Transverse colon (tissue), 4 donors: Measurements from ENCODE around the gene FZD1. TPM values are rescaled to one million over a fixed set of nuclear protein-coding genes. Genes with fewer than 3 reads are reported as not detected.

Experiments
- DNase-seq: peaks from one replicate; pipeline ENCODE4 v3.0.0-alpha.2; 2019
- H3K27ac ChIP-seq, 4 donors: fragments of 200-600 bp; sonication (generic); 2 replicates each; pipeline ENCODE4 v1.5.1; 2016 to 2018; ENCODE audit warnings: inconsistent platforms in 4 of 4
- H3K27me3 ChIP-seq: fragments of 200-600 bp; sonication (generic); 2 replicates; pipeline ENCODE4 v1.5.1; 2017; ENCODE audit warnings: inconsistent platforms
- H3K36me3 ChIP-seq, 4 donors: fragments of 200-600 bp; sonication (generic); 2 replicates each; pipeline ENCODE4 v1.5.1; 2017 to 2019; ENCODE audit warnings: inconsistent platforms in 4 of 4
- H3K4me1 ChIP-seq, 4 donors: fragments of 200-600 bp; sonication (generic); 2 replicates each; pipeline ENCODE4 v1.5.1; 2017 to 2020; ENCODE audit warnings: inconsistent platforms in 4 of 4
- H3K4me3 ChIP-seq, 4 donors: fragments of 200-600 bp; sonication (generic); 1 replicate in 1 of 4; 2 replicates in 3 of 4; pipeline versions ENCODE4 v1.5.1 to v1.6.1; 2017 to 2019; ENCODE audit warnings: inconsistent platforms in 4 of 4
- H3K9me3 ChIP-seq, 2 donors: fragments of 200-600 bp; sonication (generic); 2 replicates each; pipeline ENCODE4 v1.5.1; 2017 to 2019; ENCODE audit warnings: inconsistent platforms in 2 of 2
- EP300 ChIP-seq: sonication (generic); formaldehyde crosslinking; IDR thresholded peaks from one replicate; pipeline ENCODE4 v1.6.1; 2017; ENCODE audit warnings: antibody characterized with exemption, low read depth
- POLR2A ChIP-seq: fragments of 450-650 bp; IDR thresholded peaks from one replicate; pipeline ENCODE4 v1.6.1; 2016; ENCODE audit warnings: antibody characterized with exemption, mild to moderate bottlenecking, moderate library complexity
- POLR2AphosphoS5 ChIP-seq, 3 donors: sonication (generic); formaldehyde crosslinking; IDR thresholded peaks; one replicate each; pipeline ENCODE4 v1.6.1; 2016; ENCODE audit warnings: antibody characterized with exemption in 3 of 3
- WGBS, 2 donors: methylation state at CpG; one replicate each; pipeline ENCODE4 v1.1.5; 2018; ENCODE audit warnings: low coverage in 1 of 2; 5-methylcytosine and 5-hydroxymethylcytosine counted together
- in situ Hi-C, 4 donors: fragments of 200-750 bp; cut with MboI; loops; one replicate each; pipeline versions ENCODE4 v1.15.0 to v1.15.1; 2017; ENCODE audit warnings: low sequenced_read_pairs in 3 of 4, low pct_ligation_motif_present in 1 of 4, low pct_unique_long_range_greater_than_20kb in 1 of 4
- intact Hi-C: fragments of 100-400 bp; cut with DNase I; formaldehyde crosslinking; loops from one replicate; pipeline ENCODE4 v1.15.1; 2023; ENCODE audit warnings: low total_unique reads
- total RNA-seq, 4 donors: library from RNA; depleted of rRNA; stranded (reverse); fragments of >200 nt; gene quantifications; one replicate each; pipeline ENCODE4 v1.1.0, GENCODE V29; 2016
- TF ChIP-seq, protein P1 (sequence below), 5 experiments: fragments of 200-600 bp in 3 of 5; fragments of 450-650 bp in 2 of 5; sonication (generic) in 3 of 5; IDR thresholded peaks; 1 replicate in 2 of 5; 2 replicates in 3 of 5; pipeline ENCODE4 v1.5.1; 2016 to 2017; ENCODE audit warnings: antibody characterized with exemption in 5 of 5, inconsistent platforms in 3 of 5, mild to moderate bottlenecking in 2 of 5, moderate library complexity in 1 of 5

FZD1 gene
- total RNA-seq, 4 donors from 2014 or later = 5.6 to 9.6 (median 8.1) TPM

DNA sequence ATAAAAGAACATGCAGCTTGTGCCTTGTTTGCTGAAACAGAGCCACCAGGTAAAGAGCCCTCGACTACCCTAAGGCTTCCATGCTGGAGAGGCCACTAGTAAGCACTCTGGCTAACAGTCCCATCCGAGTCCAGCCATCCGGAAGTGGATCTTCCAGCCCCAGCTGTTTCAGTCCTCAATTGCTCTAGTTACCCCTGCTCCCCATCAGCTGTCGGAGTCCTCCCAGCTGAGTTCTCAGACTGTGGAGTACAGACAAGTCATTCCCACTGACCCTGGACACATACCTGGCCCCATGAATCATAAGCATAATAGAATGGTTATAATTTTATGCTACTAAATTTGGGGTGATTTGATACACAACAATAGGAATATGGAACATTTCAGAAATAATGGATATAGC lies 13.5 kb upstream of the FZD1 start:
- Histone ChIP-seq H3K4me3 (no peak overlapping the region), H3K27me3 (no peaks in the 10 kb centered on the region), H3K27ac (no peak overlapping the region), H3K36me3 (no peaks in the 10 kb centered on the region), H3K9me3 (no peaks in the 10 kb centered on the region), H3K4me1 (no peaks in the 10 kb centered on the region)
- 88% methylated on average over 4 of the region's 4 CpGs; no CpG with 5 or more reads in 1 of the 2 donors for WGBS, 2 donors
- in situ Hi-C loops (no loop called here), intact Hi-C loops (loop anchor here (10.0 kb wide), 1 partner anchor 1496 kb away; no protein-coding TSS in a partner anchor)
- no peak for DNase-seq
- TF ChIP-seq, protein P1, sequence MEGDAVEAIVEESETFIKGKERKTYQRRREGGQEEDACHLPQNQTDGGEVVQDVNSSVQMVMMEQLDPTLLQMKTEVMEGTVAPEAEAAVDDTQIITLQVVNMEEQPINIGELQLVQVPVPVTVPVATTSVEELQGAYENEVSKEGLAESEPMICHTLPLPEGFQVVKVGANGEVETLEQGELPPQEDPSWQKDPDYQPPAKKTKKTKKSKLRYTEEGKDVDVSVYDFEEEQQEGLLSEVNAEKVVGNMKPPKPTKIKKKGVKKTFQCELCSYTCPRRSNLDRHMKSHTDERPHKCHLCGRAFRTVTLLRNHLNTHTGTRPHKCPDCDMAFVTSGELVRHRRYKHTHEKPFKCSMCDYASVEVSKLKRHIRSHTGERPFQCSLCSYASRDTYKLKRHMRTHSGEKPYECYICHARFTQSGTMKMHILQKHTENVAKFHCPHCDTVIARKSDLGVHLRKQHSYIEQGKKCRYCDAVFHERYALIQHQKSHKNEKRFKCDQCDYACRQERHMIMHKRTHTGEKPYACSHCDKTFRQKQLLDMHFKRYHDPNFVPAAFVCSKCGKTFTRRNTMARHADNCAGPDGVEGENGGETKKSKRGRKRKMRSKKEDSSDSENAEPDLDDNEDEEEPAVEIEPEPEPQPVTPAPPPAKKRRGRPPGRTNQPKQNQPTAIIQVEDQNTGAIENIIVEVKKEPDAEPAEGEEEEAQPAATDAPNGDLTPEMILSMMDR (IDR thresholded peaks at IDR 0.05) = no peak
- TF ChIP-seq EP300 (no peak), POLR2A (no peak), POLR2AphosphoS5 (IDR thresholded peaks at IDR 0.05) (no peak)

DNA sequence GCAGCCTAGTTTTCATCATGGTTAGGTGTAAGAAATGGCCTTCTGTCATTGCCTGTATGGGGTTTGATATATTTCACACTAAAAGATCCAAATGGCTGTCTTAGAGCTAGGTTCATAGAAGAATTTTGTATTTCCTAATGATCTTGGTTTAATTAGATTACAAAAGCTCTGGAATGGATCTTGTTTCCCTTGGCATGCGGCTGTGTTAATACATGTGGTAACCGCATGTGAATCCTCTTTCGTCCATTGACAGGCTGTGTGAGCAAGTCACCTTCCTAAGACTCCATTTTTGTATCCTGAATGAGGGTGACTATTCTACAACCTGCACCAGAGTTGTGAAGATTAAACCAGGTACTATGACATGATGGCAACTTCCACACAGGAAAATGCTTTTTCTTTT lies 12.4 kb upstream of the FZD1 start:
- in situ Hi-C loops (no loop called here), intact Hi-C loops (loop anchor here (10.0 kb wide), 1 partner anchor 1497 kb away; no protein-coding TSS in a partner anchor)
- H3K36me3 ChIP-seq = no peaks in the 10 kb centered on the region

DNA sequence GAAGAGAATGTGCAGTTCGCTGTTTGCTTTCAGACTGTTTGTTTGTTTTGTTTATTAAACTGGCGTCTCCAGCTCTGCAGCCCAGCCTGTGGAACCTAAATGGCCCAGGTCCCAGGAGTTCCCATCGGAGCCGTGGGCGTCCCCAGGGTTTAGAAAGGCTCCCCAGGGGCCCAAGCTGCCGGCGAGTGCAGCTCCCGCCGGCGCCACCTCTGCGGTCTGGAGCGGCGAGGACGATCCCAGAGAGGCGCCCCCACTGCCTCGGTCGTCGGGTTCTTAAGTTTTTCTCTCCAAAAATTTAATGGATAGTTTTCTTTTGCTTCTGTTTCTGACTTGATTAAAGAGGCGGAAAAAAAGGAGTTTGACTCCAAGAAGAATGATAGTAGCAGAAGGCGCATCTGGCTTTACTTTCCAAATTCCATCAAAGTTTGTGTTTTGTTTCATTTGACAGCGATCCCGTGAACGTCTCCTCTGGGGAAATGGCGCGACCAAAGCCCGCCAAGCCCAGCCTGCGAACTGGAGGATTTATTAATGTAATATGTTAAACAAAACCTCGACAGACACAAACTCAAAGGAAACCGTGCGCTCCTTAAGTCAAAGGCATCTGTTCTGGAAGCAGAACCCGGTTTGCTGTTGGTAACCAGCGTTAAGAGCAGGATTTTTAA lies 718 bp upstream of the FZD1 start:
- peak; percentile 38 for DNase-seq
- WGBS, 2 donors = 0 to 1% methylated on average over 23 to 32 of the region's 32 CpGs
- H3K36me3 ChIP-seq = no peaks in the 10 kb centered on the region
- no peaks in the 10 kb centered on the region for H3K27me3 ChIP-seq
- H3K9me3 ChIP-seq = no peaks in the 10 kb centered on the region
- H3K4me3 ChIP-seq = peak overlapping the region; percentile 36 to 96 (median 93)
- no peak for TF ChIP-seq POLR2AphosphoS5 (IDR thresholded peaks at IDR 0.05)
- TF ChIP-seq POLR2A = no peak
- TF ChIP-seq, protein P1 (IDR thresholded peaks at IDR 0.05) = peak in 1 of 5 experiments; percentile 3
- peaks cover 0 to 35% (median 19%) of the 10 kb centered on the region in 4 donors for H3K4me1 ChIP-seq
- peak overlapping the region; percentile 97 to 99 (median 98) for H3K27ac ChIP-seq
- in situ Hi-C loops (no loop called here), intact Hi-C loops (loop anchor here (10.0 kb wide), 1 partner anchor 179 kb away; no protein-coding TSS in a partner anchor)

More for the DNA sequence above, 12.4 kb upstream of the FZD1 start:
- TF ChIP-seq, protein P1 (IDR thresholded peaks at IDR 0.05) = no peak
- TF ChIP-seq POLR2AphosphoS5 (IDR thresholded peaks at IDR 0.05) (no peak), POLR2A (no peak), EP300 (no peak)
- H3K27me3 ChIP-seq = no peaks in the 10 kb centered on the region
- H3K27ac ChIP-seq = no peak overlapping the region
- 90% methylated on average over 3 of the region's 3 CpGs; no CpG with 5 or more reads in 1 of the 2 donors for WGBS, 2 donors
- no peaks in the 10 kb centered on the region for H3K9me3 ChIP-seq
- no peak overlapping the region for H3K4me3 ChIP-seq
- H3K4me1 ChIP-seq = no peaks in the 10 kb centered on the region
- DNase-seq = no peak

DNA sequence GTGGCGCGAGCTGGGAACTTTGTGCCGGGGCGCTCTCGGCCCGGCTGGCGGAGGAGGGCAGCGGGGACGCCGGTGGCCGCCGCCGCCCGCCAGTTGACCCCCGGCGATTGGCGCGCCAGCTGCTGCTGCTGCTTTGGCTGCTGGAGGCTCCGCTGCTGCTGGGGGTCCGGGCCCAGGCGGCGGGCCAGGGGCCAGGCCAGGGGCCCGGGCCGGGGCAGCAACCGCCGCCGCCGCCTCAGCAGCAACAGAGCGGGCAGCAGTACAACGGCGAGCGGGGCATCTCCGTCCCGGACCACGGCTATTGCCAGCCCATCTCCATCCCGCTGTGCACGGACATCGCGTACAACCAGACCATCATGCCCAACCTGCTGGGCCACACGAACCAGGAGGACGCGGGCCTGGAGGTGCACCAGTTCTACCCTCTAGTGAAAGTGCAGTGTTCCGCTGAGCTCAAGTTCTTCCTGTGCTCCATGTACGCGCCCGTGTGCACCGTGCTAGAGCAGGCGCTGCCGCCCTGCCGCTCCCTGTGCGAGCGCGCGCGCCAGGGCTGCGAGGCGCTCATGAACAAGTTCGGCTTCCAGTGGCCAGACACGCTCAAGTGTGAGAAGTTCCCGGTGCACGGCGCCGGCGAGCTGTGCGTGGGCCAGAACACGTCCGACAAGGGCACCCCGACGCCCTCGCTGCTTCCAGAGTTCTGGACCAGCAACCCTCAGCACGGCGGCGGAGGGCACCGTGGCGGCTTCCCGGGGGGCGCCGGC lies 870 bp downstream of the FZD1 start:
- in situ Hi-C loops = no loop called here

More for the DNA sequence above, 870 bp downstream of the FZD1 start:
- no peaks in the 10 kb centered on the region for H3K27me3 ChIP-seq
- no peaks in the 10 kb centered on the region for H3K9me3 ChIP-seq
- peak overlapping the region; percentile 90 to 96 (median 93) for H3K4me3 ChIP-seq
- DNase-seq = peak; percentile 59
- intact Hi-C loops = loop anchor here (10.0 kb wide), 1 partner anchor 180 kb away; no protein-coding TSS in a partner anchor
- WGBS, 2 donors = 1% methylated on average over 39 of the region's 78 CpGs; no CpG with 5 or more reads in 1 of the 2 donors
- H3K36me3 ChIP-seq = no peaks in the 10 kb centered on the region
- TF ChIP-seq POLR2AphosphoS5 (IDR thresholded peaks at IDR 0.05) = no peak
- TF ChIP-seq, protein P1 (IDR thresholded peaks at IDR 0.05) = no peak
- no peak for TF ChIP-seq POLR2A
- no peak for TF ChIP-seq EP300
- peaks cover 0 to 37% (median 19%) of the 10 kb centered on the region in 4 donors for H3K4me1 ChIP-seq
- H3K27ac ChIP-seq = peak overlapping the region; percentile 97 to 99 (median 98)
